Neural progenitor cell (in vitro differentiated cells): Measurements from ENCODE around the gene EID2B. TPM values are rescaled to one million over a fixed set of nuclear protein-coding genes. Genes with fewer than 3 reads are reported as not detected.
A peak's percentile ranks its signal among the peaks of the same experiment; 100 is the strongest.

Experiments
- DNase-seq: peaks from one replicate; pipeline ENCODE4 v3.0.0-alpha.2; 2016; ENCODE audit warnings: low spot score
- H2AFZ ChIP-seq: fragments of 200-600 bp; sonication (generic); replicated peaks from 2 replicates; pipeline ENCODE4 v1.6.1; 2016; ENCODE audit warnings: antibody characterized with exemption
- H3F3A ChIP-seq: fragments of 200-600 bp; sonication (generic); 2 replicates; pipeline ENCODE4 v1.6.1; 2016; ENCODE audit warnings: antibody characterized with exemption, low read depth
- H3K27ac ChIP-seq: fragments of 200-600 bp; sonication (generic); 2 replicates; pipeline ENCODE4 v1.5.1; 2016; ENCODE audit warnings: mild to moderate bottlenecking
- H3K27me3 ChIP-seq: fragments of 200-600 bp; sonication (generic); 2 replicates; pipeline ENCODE4 v1.6.1; 2016; ENCODE audit warnings: mild to moderate bottlenecking, moderate library complexity
- H3K36me3 ChIP-seq: fragments of 200-600 bp; sonication (generic); 2 replicates; pipeline ENCODE4 v1.5.1; 2016
- H3K4me1 ChIP-seq: fragments of 200-600 bp; sonication (generic); 2 replicates; pipeline ENCODE4 v1.6.1; 2016; ENCODE audit warnings: mixed run types
- H3K4me2 ChIP-seq: fragments of 200-600 bp; sonication (generic); 2 replicates; pipeline ENCODE4 v1.6.1; 2016
- H3K4me3 ChIP-seq: fragments of 200-600 bp; sonication (generic); 2 replicates; pipeline ENCODE4 v1.5.1; 2016
- H3K79me2 ChIP-seq: fragments of 200-600 bp; sonication (generic); 2 replicates; pipeline ENCODE4 v1.6.1; 2016; ENCODE audit warnings: low read depth
- H3K9ac ChIP-seq: fragments of 200-600 bp; sonication (generic); 2 replicates; pipeline ENCODE4 v1.6.1; 2016
- H3K9me3 ChIP-seq: fragments of 200-600 bp; sonication (generic); 2 replicates; pipeline ENCODE4 v1.5.1; 2016; ENCODE audit warnings: low read depth
- H4K20me1 ChIP-seq: fragments of 200-600 bp; sonication (generic); 2 replicates; pipeline ENCODE4 v1.6.1; 2016; ENCODE audit warnings: low read depth
- H3K27ac Mint-ChIP-seq: 3 replicates; pipeline ENCODE4 v1.8.0; 2021; ENCODE audit warnings: mixed read lengths
- H3K27me3 Mint-ChIP-seq: 2 replicates; pipeline ENCODE4 v1.8.0; 2022; ENCODE audit warnings: low read depth, mild to moderate bottlenecking, inconsistent platforms, moderate library complexity, mixed read lengths; ENCODE audit not compliant: insufficient read depth
- H3K36me3 Mint-ChIP-seq: 3 replicates; pipeline ENCODE4 v1.8.0; 2021; ENCODE audit warnings: mixed read lengths
- H3K4me1 Mint-ChIP-seq: 3 replicates; pipeline ENCODE4 v1.8.0; 2021; ENCODE audit warnings: mixed read lengths
- H3K4me3 Mint-ChIP-seq: 3 replicates; pipeline ENCODE4 v1.8.0; 2021; ENCODE audit warnings: mild to moderate bottlenecking, moderate library complexity, mixed read lengths
- H3K9me3 Mint-ChIP-seq: 3 replicates; pipeline ENCODE4 v1.8.0; 2020; ENCODE audit warnings: mixed read lengths
- EZH2 ChIP-seq: fragments of 200-600 bp; sonication (generic); IDR thresholded peaks from 2 replicates; pipeline ENCODE4 v1.6.1; 2017; ENCODE audit warnings: antibody characterized with exemption, mild to moderate bottlenecking, moderate library complexity
- EZH2phosphoT487 ChIP-seq: fragments of 200-600 bp; sonication (generic); IDR thresholded peaks from 2 replicates; pipeline ENCODE4 v1.6.1; 2017; ENCODE audit warnings: antibody characterized with exemption
- total RNA-seq: library from RNA; depleted of rRNA; stranded (reverse); fragments of >200 nt; gene quantifications from 2 replicates; pipeline ENCODE4 v1.2.3, GENCODE V29; 2015; ENCODE audit warnings: low replicate concordance
- TF ChIP-seq, protein P1 (sequence below): fragments of 200-600 bp; sonication (generic); IDR thresholded peaks from 2 replicates; pipeline ENCODE4 v1.5.1; 2017; ENCODE audit warnings: antibody characterized with exemption, mild to moderate bottlenecking

Gene EID2B
- total RNA-seq, 1 donor from 2014 or later: 11.1 TPM

DNA sequence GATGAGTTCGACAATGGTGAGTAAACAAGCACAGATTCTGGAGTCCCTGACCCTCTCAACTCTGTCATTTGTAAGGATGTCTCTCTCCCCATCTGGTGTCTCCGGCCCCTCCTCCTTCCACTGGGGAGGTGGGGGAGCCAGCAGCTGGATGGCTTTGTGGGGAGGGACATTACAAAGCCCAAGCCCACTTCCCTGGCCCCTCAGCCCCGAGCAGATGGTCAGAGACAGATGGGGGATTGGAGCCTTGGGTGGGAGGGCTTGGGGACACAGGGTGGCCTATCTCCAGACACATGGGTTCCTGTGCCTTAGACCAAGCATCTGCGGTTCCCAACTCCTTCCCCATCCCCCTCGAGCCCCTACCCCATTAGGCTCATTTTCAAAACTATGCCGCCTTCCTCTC lies 49.5 kb downstream of the EID2B start:
- Mint-ChIP-seq H3K4me1 (peaks cover 29% of the 10 kb centered on the region), H3K36me3 (peaks cover 12% of the 10 kb centered on the region), H3K27ac (no peak overlapping the region), H3K9me3 (no peaks in the 10 kb centered on the region), H3K27me3 (peaks cover 2% of the 10 kb centered on the region), H3K4me3 (peak overlapping the region; percentile 91)
- Histone ChIP-seq H3K4me3 (no peak overlapping the region), H3K4me2 (no peak overlapping the region), H3F3A (peaks cover 19% of the 10 kb centered on the region), H3K27me3 (no peaks in the 10 kb centered on the region), H3K27ac (no peak overlapping the region), H3K79me2 (peaks cover 26% of the 10 kb centered on the region), H3K9me3 (no peaks in the 10 kb centered on the region), H4K20me1 (peaks cover 6% of the 10 kb centered on the region), H3K4me1 (peaks cover 16% of the 10 kb centered on the region), H3K36me3 (no peaks in the 10 kb centered on the region), H3K9ac (no peak overlapping the region), H2AFZ (no peak overlapping the region)
- DNase-seq: no peak
- TF ChIP-seq EZH2 (no peak), EZH2phosphoT487 (no peak)
- TF ChIP-seq, protein P1, sequence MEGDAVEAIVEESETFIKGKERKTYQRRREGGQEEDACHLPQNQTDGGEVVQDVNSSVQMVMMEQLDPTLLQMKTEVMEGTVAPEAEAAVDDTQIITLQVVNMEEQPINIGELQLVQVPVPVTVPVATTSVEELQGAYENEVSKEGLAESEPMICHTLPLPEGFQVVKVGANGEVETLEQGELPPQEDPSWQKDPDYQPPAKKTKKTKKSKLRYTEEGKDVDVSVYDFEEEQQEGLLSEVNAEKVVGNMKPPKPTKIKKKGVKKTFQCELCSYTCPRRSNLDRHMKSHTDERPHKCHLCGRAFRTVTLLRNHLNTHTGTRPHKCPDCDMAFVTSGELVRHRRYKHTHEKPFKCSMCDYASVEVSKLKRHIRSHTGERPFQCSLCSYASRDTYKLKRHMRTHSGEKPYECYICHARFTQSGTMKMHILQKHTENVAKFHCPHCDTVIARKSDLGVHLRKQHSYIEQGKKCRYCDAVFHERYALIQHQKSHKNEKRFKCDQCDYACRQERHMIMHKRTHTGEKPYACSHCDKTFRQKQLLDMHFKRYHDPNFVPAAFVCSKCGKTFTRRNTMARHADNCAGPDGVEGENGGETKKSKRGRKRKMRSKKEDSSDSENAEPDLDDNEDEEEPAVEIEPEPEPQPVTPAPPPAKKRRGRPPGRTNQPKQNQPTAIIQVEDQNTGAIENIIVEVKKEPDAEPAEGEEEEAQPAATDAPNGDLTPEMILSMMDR: no peak

DNA sequence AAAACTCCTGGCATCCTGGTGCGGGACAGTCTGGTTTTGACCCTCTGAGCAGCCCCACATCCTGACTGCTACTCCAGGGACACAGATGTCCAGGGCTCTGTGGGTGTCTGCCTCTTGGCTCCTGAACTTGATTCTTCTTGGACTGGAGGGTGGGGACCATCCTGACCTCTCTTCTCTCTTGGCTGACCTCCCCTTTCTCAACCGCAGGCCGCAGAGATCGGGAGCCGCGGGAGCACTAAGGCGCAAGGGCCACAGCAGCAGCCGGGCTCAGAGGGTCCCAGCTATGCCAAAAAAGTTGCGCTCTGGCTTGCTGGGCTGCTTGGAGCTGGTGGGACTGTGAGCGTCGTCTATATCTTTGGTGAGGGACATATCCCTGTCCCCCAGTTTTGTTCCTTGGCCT lies 51.0 kb downstream of the EID2B start:
- peaks cover 25% of the 10 kb centered on the region for H3F3A ChIP-seq
- H4K20me1 ChIP-seq: peaks cover 6% of the 10 kb centered on the region
- H3K36me3 ChIP-seq: no peaks in the 10 kb centered on the region
- H3K27me3 Mint-ChIP-seq: peaks cover 2% of the 10 kb centered on the region
- H3K4me1 ChIP-seq: peaks cover 16% of the 10 kb centered on the region
- no peak overlapping the region for H3K27ac ChIP-seq
- no peaks in the 10 kb centered on the region for H3K27me3 ChIP-seq
- H3K36me3 Mint-ChIP-seq: peaks cover 6% of the 10 kb centered on the region
- H3K4me1 Mint-ChIP-seq: peaks cover 28% of the 10 kb centered on the region
- H3K4me2 ChIP-seq: peak overlapping the region; percentile 95
- peak overlapping the region; percentile 85 for H3K27ac Mint-ChIP-seq
- peak overlapping the region; percentile 97 for H3K9ac ChIP-seq
- TF ChIP-seq EZH2phosphoT487 (no peak), EZH2 (no peak)
- TF ChIP-seq, protein P1: no peak
- peak overlapping the region; percentile 99 for H3K4me3 ChIP-seq
- no peaks in the 10 kb centered on the region for H3K9me3 Mint-ChIP-seq
- peak overlapping the region; percentile 91 for H3K4me3 Mint-ChIP-seq
- H3K79me2 ChIP-seq: peaks cover 26% of the 10 kb centered on the region
- no peak overlapping the region for H2AFZ ChIP-seq
- no peaks in the 10 kb centered on the region for H3K9me3 ChIP-seq
- no peak for DNase-seq

DNA sequence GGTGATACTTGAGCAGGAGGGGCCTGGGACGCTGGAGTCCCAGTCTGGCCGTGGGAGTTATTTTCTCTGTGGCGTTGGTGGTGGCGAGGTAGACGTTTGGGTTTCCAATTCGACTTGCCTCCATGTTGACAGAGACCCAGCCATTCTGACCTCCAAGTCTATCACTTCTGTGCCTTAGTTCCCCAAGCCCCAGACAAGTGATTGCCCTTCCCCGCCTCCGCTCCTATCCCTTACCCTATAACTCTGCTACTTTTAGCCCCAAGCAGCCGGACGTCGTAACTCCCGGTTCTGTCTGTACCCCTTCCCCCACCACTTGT lies 51.5 kb downstream of the EID2B start:
- peaks cover 6% of the 10 kb centered on the region for H3K36me3 Mint-ChIP-seq
- Histone ChIP-seq H3K9ac (peak overlapping the region; percentile 97), H2AFZ (peak overlapping the region; percentile 82), H3K4me1 (peaks cover 16% of the 10 kb centered on the region), H3K27ac (peak overlapping the region; percentile 34), H3K4me3 (peak overlapping the region; percentile 99), H3K4me2 (peak overlapping the region; percentile 95), H4K20me1 (peaks cover 6% of the 10 kb centered on the region), H3K79me2 (peaks cover 26% of the 10 kb centered on the region), H3K36me3 (no peaks in the 10 kb centered on the region), H3K27me3 (no peaks in the 10 kb centered on the region), H3K9me3 (no peaks in the 10 kb centered on the region), H3F3A (peaks cover 25% of the 10 kb centered on the region)
- no peak for DNase-seq
- TF ChIP-seq EZH2 (no peak), EZH2phosphoT487 (no peak)
- TF ChIP-seq, protein P1: no peak
- H3K4me1 Mint-ChIP-seq: peaks cover 26% of the 10 kb centered on the region
- H3K27ac Mint-ChIP-seq: peak overlapping the region; percentile 42
- H3K4me3 Mint-ChIP-seq: peak overlapping the region; percentile 91
- no peaks in the 10 kb centered on the region for H3K9me3 Mint-ChIP-seq
- H3K27me3 Mint-ChIP-seq: no peaks in the 10 kb centered on the region

Other genes starting within 250 kb of the EID2B start
- not detected in 2 replicates for gene IFNL1, start 236.4 kb downstream of the EID2B start, total RNA-seq
- gene LRFN1, start 212.0 kb downstream of the EID2B start, total RNA-seq: 0.17 and 4.3 TPM in 2 replicates
- 0.43 TPM in 1 of 2 replicates, not detected in the other for gene GMFG, start 196.8 kb downstream of the EID2B start, total RNA-seq
- gene SAMD4B, start 190.4 kb downstream of the EID2B start, total RNA-seq: 32.8 and 105 TPM in 2 replicates
- gene PAF1, start 141.7 kb downstream of the EID2B start, total RNA-seq: 15.6 and 29.1 TPM in 2 replicates
- gene MED29, start 141.5 kb downstream of the EID2B start, total RNA-seq: 27.0 and 28.2 TPM in 2 replicates
- 1.2 TPM in 1 of 2 replicates, not detected in the other for gene ZFP36, start 126.0 kb downstream of the EID2B start, total RNA-seq
- 10.7 and 46.9 TPM in 2 replicates for gene PLEKHG2, start 120.2 kb downstream of the EID2B start, total RNA-seq
- 94.8 and 268 TPM in 2 replicates for gene RPS16, start 96.9 kb downstream of the EID2B start, total RNA-seq
- gene SUPT5H, start 87.3 kb downstream of the EID2B start, total RNA-seq: 48.5 and 84.3 TPM in 2 replicates
- gene TIMM50, start 52.0 kb downstream of the EID2B start, total RNA-seq: 39.9 and 79.3 TPM in 2 replicates
- gene DLL3, start 33.9 kb downstream of the EID2B start, total RNA-seq: 0.37 and 2.8 TPM in 2 replicates
- gene SELENOV, start 17.7 kb downstream of the EID2B start, total RNA-seq: 0.73 and 6.2 TPM in 2 replicates
- gene EID2, start 7.3 kb upstream of the EID2B start, total RNA-seq: 20.0 and 23.5 TPM in 2 replicates
- gene LGALS13, start 69.7 kb upstream of the EID2B start, total RNA-seq: not detected in 2 replicates
- gene LGALS16, start 123.1 kb upstream of the EID2B start, total RNA-seq: not detected in 2 replicates
- not detected in 2 replicates for gene LGALS14, start 171.6 kb upstream of the EID2B start, total RNA-seq
- gene CLC, start 205.2 kb upstream of the EID2B start, total RNA-seq: not detected in 2 replicates
- not detected in 2 replicates for gene LEUTX, start 246.0 kb upstream of the EID2B start, total RNA-seq